ENCODE results near the gene VASH2. TPM values are rescaled to one million over a fixed set of nuclear protein-coding genes. Genes with fewer than 3 reads are reported as not detected.

Gene VASH2
- total RNA-seq, 4 donors from 2014 or later = under 0.01 to 0.63 (median 0.35) TPM

- Histone ChIP-seq H3K9me3 (peaks cover 0 to 3% (median 0%) of the 10 kb centered on the region in 4 donors), H3K27me3 (no peaks in the 10 kb centered on the region), H3K27ac (no peak overlapping the region), H3K36me3 (no peaks in the 10 kb centered on the region), H3K4me3 (no peak overlapping the region), H3K4me1 (no peaks in the 10 kb centered on the region)
- 81 to 88% methylated on average over 1 of the region's 1 CpG for WGBS, 2 donors
- TF ChIP-seq POLR2A (IDR thresholded peaks at IDR 0.05) (no peak), EP300 (IDR thresholded peaks at IDR 0.05) (no peak), CTCF (IDR thresholded peaks at IDR 0.05) (no peak)
- no peak for DNase-seq (ENCODE audit: low spot score in 2 of 2)
Observed at GRCh38 chr1:212933815-212934471, 16.4 kb upstream of the VASH2 start.

GRCh38 chr1:212935387-212935981 lies 14.9 kb upstream of the VASH2 start:
- peaks cover 0 to 14% (median 3%) of the 10 kb centered on the region in 4 donors for H3K9me3 ChIP-seq

GRCh38 chr1:212937034-212937433 lies 13.3 kb upstream of the VASH2 start:
- DNase-seq (ENCODE audit: low spot score in 2 of 2) = no peak
- no peaks in the 10 kb centered on the region for H3K27me3 ChIP-seq
- no peak overlapping the region for H3K4me3 ChIP-seq
- no peaks in the 10 kb centered on the region for H3K36me3 ChIP-seq
- H3K4me1 ChIP-seq = no peaks in the 10 kb centered on the region
- TF ChIP-seq POLR2A (IDR thresholded peaks at IDR 0.05) (no peak), EP300 (IDR thresholded peaks at IDR 0.05) (no peak), CTCF (IDR thresholded peaks at IDR 0.05) (no peak)
- 91 to 93% methylated on average over 3 of the region's 3 CpGs for WGBS, 2 donors
- H3K9me3 ChIP-seq = peaks cover 0 to 25% (median 3%) of the 10 kb centered on the region in 4 donors
- H3K27ac ChIP-seq = no peak overlapping the region

More at GRCh38 chr1:212935387-212935981, 14.9 kb upstream of the VASH2 start:
- TF ChIP-seq POLR2A (IDR thresholded peaks at IDR 0.05) = no peak
- TF ChIP-seq CTCF (IDR thresholded peaks at IDR 0.05) = no peak
- no peak for TF ChIP-seq EP300 (IDR thresholded peaks at IDR 0.05)
- Histone ChIP-seq H3K36me3 (no peaks in the 10 kb centered on the region), H3K27me3 (no peaks in the 10 kb centered on the region), H3K4me1 (no peaks in the 10 kb centered on the region), H3K4me3 (no peak overlapping the region), H3K27ac (no peak overlapping the region)
- WGBS, 2 donors = 89 to 91% methylated on average over 7 of the region's 7 CpGs
- DNase-seq (ENCODE audit: low spot score in 2 of 2) = no peak

- no peak overlapping the region for H3K27ac ChIP-seq
- DNase-seq (ENCODE audit: low spot score in 2 of 2) = no peak
- no peaks in the 10 kb centered on the region for H3K27me3 ChIP-seq
- H3K4me1 ChIP-seq = no peaks in the 10 kb centered on the region
- 90 to 95% methylated on average over 6 of the region's 6 CpGs for whole genome bisulfite sequencing, 2 donors
- H3K9me3 ChIP-seq = peaks cover 0 to 25% (median 3%) of the 10 kb centered on the region in 4 donors
- TF ChIP-seq POLR2A (IDR thresholded peaks at IDR 0.05) (no peak), EP300 (IDR thresholded peaks at IDR 0.05) (no peak), CTCF (IDR thresholded peaks at IDR 0.05) (no peak)
- H3K36me3 ChIP-seq = no peaks in the 10 kb centered on the region
- no peak overlapping the region for H3K4me3 ChIP-seq
Observed at GRCh38 chr1:212938846-212939245, 11.5 kb upstream of the VASH2 start.

GRCh38 chr1:212941452-212941851 lies 8.9 kb upstream of the VASH2 start:
- WGBS, 2 donors = 90 to 100% methylated on average over 1 of the region's 1 CpG
- H3K4me1 ChIP-seq = no peaks in the 10 kb centered on the region
- no peaks in the 10 kb centered on the region for H3K36me3 ChIP-seq
- TF ChIP-seq CTCF (IDR thresholded peaks at IDR 0.05) = no peak
- TF ChIP-seq EP300 (IDR thresholded peaks at IDR 0.05) = no peak
- no peak for TF ChIP-seq POLR2A (IDR thresholded peaks at IDR 0.05)
- DNase-seq (ENCODE audit: low spot score in 2 of 2) = no peak
- H3K27me3 ChIP-seq = no peaks in the 10 kb centered on the region
- no peak overlapping the region for H3K27ac ChIP-seq
- no peak overlapping the region for H3K4me3 ChIP-seq
- peaks cover 0 to 25% (median 3%) of the 10 kb centered on the region in 4 donors for H3K9me3 ChIP-seq
